ENCODE data around the gene NAALADL1.
A peak's percentile ranks its signal among the peaks of the same experiment; 100 is the strongest.

- TF ChIP-seq CTCF (conservative IDR thresholded peaks at IDR 0.05; ENCODE audit: low read depth, low read length) = peak; percentile 64
- no peak for TF ChIP-seq RCOR1 (IDR thresholded peaks at IDR 0.05; ENCODE audit: insufficient replicate concordance, low read length)
- TF ChIP-seq RFX5 (IDR thresholded peaks at IDR 0.05; ENCODE audit: low read depth, low read length) = no peak
- TF ChIP-seq USF2 (IDR thresholded peaks at IDR 0.05; ENCODE audit: low read depth, low read length) = peak; percentile 88
- TF ChIP-seq FOS (IDR thresholded peaks at IDR 0.05; ENCODE audit: low read depth, low read length) = no peak
- no peak for TF ChIP-seq NFE2L2 (IDR thresholded peaks at IDR 0.05; ENCODE audit: low read depth, low read length)
- TF ChIP-seq POLR2A (IDR thresholded peaks at IDR 0.05; ENCODE audit: low read depth, low read length) = no peak
- no peak for TF ChIP-seq CEBPB (IDR thresholded peaks at IDR 0.05; ENCODE audit: low read depth, low read length)
- 0 out of 2 replicates have a peak, but pooled peaks have one; percentile 13 for TF ChIP-seq ELK1 (IDR thresholded peaks at IDR 0.05; ENCODE audit: borderline replicate concordance, low read depth, low read length)
- peak; percentile 64 for TF ChIP-seq RAD21 (IDR thresholded peaks at IDR 0.05; ENCODE audit: low read length)
- no peak for TF ChIP-seq MAFK (IDR thresholded peaks at IDR 0.05; ENCODE audit: low read depth, low read length)
- peak; percentile 69 for TF ChIP-seq BHLHE40 (IDR thresholded peaks at IDR 0.05; ENCODE audit: low read depth, low read length)
- no peak for TF ChIP-seq MXI1 (IDR thresholded peaks at IDR 0.05; ENCODE audit: borderline replicate concordance, low read depth, low read length)
- no peak for TF ChIP-seq CHD1 (IDR thresholded peaks at IDR 0.05; ENCODE audit: low read depth, low read length)
These were observed 61.5 kb downstream of the NAALADL1 start, which contains the start of gene BATF2 for GRCh38 chr11:64996710-64997380.
